IMR-90 (cell line): ENCODE measurements around the gene ZNF662. TPM values are rescaled to one million over a fixed set of nuclear protein-coding genes. Genes with fewer than 3 reads are reported as not detected.

Experiments used
- ATAC-seq: fragments of 200-7000 bp; cut with Tn5 transposase; 2 replicates; pipeline ENCODE4 v1.9.1; 2020; ENCODE audit warnings: low read depth, mild to moderate bottlenecking, moderate library complexity
- BruUV-seq: library from RNA; stranded (reverse); fragments of 400-500 nt; replicated peaks from 2 replicates; lab custom pipeline; 2021; lab: Mats Ljungman, UMichigan
- CTCF ChIA-PET: fragments of 300-600 bp; formaldehyde crosslinking; extraction: SDS; loops from one replicate; lab custom pipeline; 2021; ENCODE audit warnings: antibody characterized with exemption; lab: Yijun Ruan, JAX
- POLR2A ChIA-PET: fragments of 300-600 bp; sonication (Branson Sonifier 250); formaldehyde crosslinking; loops from one replicate; lab custom pipeline; 2022; ENCODE audit warnings: antibody characterized with exemption; ENCODE audit not compliant: unreplicated experiment; lab: Charles Lee
- DNase-seq: peaks from one replicate; pipeline ENCODE4 v3.0.0; 2013
- H2AFZ ChIP-seq: replicated peaks from 2 replicates; pipeline ENCODE3; 2013; ENCODE audit warnings: low read length, mild to moderate bottlenecking; ENCODE audit not compliant: poor library complexity
- H2AK5ac ChIP-seq: 2 replicates; pipeline ENCODE4 v1.6.1; 2013; ENCODE audit warnings: low read depth, low read length, inconsistent platforms
- H2AK9ac ChIP-seq: replicated peaks from 2 replicates; pipeline ENCODE3; 2013; ENCODE audit warnings: mild to moderate bottlenecking, low read depth, low read length, moderate library complexity; ENCODE audit not compliant: poor library complexity
- H2BK120ac ChIP-seq: 2 replicates; pipeline ENCODE4 v1.6.1; 2013; ENCODE audit warnings: low read depth, low read length, inconsistent platforms
- H2BK15ac ChIP-seq: 3 replicates; pipeline ENCODE4 v1.6.1; 2013; ENCODE audit warnings: low read depth, low read length, inconsistent platforms
- H2BK20ac ChIP-seq: 2 replicates; pipeline ENCODE4 v1.6.1; 2013; ENCODE audit warnings: low read depth, mild to moderate bottlenecking, inconsistent platforms, low read length, moderate library complexity
- H2BK5ac ChIP-seq: 2 replicates; pipeline ENCODE4 v1.6.1; 2013; ENCODE audit warnings: mild to moderate bottlenecking, low read depth, low read length, inconsistent platforms; ENCODE audit not compliant: poor library complexity, severe bottlenecking
- H3K14ac ChIP-seq: replicated peaks from 2 replicates; pipeline ENCODE4 v1.6.1; 2013; ENCODE audit warnings: low read depth, low read length, inconsistent platforms
- H3K18ac ChIP-seq: 2 replicates; pipeline ENCODE4 v1.6.1; 2013; ENCODE audit warnings: low read depth, low read length, control low read depth
- H3K23ac ChIP-seq: 2 replicates; pipeline ENCODE4 v1.6.1; 2013; ENCODE audit warnings: low read depth, low read length, inconsistent platforms
- H3K27ac ChIP-seq: 2 replicates; pipeline ENCODE4 v1.5.1; 2013; ENCODE audit warnings: mild to moderate bottlenecking, control low read depth, low read length; ENCODE audit not compliant: insufficient read depth
- H3K27me3 ChIP-seq: 2 replicates; pipeline ENCODE4 v1.6.1; 2013; ENCODE audit warnings: low read length; ENCODE audit not compliant: control insufficient read depth, insufficient read depth
- H3K36me3 ChIP-seq: 2 replicates; pipeline ENCODE4 v1.6.1; 2013; ENCODE audit warnings: low read length, mixed read lengths; ENCODE audit not compliant: control insufficient read depth, insufficient read depth
- H3K4ac ChIP-seq: 2 replicates; pipeline ENCODE4 v1.6.1; 2013; ENCODE audit warnings: low read depth, low read length, inconsistent platforms
- H3K4me1 ChIP-seq: 2 replicates; pipeline ENCODE4 v1.6.1; 2013; ENCODE audit warnings: low read length, mixed read lengths; ENCODE audit not compliant: control insufficient read depth, insufficient read depth
- H3K4me2 ChIP-seq: 2 replicates; pipeline ENCODE4 v1.6.1; 2013; ENCODE audit warnings: low read depth, mild to moderate bottlenecking, control low read depth, low read length, moderate library complexity
- H3K4me3 ChIP-seq: 2 replicates; pipeline ENCODE4 v1.5.1; 2013; ENCODE audit warnings: low read depth, mild to moderate bottlenecking, control low read depth, low read length, moderate library complexity; ENCODE audit not compliant: insufficient read depth
- H3K56ac ChIP-seq: 2 replicates; pipeline ENCODE4 v1.6.1; 2013; ENCODE audit warnings: low read length, inconsistent platforms; ENCODE audit not compliant: insufficient read depth; ENCODE audit errors: extremely low read depth
- H3K79me1 ChIP-seq, 2 experiments: 2 replicates each; pipeline ENCODE4 v1.6.1; 2013; ENCODE audit warnings: low read length in 2 of 2, inconsistent platforms in 1 of 2, low read depth in 1 of 2
- H3K9ac ChIP-seq: 2 replicates; pipeline ENCODE4 v1.6.1; 2013; ENCODE audit warnings: low read depth, low read length, control low read depth
- H3K9me1 ChIP-seq: 2 replicates; pipeline ENCODE4 v1.6.1; 2013; ENCODE audit warnings: low read length, inconsistent platforms; ENCODE audit not compliant: insufficient read depth
- H3K9me3 ChIP-seq: 2 replicates; pipeline ENCODE4 v1.6.1; 2013; ENCODE audit warnings: low read length; ENCODE audit not compliant: control insufficient read depth, insufficient read depth
- H4K20me1 ChIP-seq: 2 replicates; pipeline ENCODE4 v1.6.1; 2013; ENCODE audit warnings: low read length, inconsistent platforms; ENCODE audit not compliant: insufficient read depth
- H4K5ac ChIP-seq: 2 replicates; pipeline ENCODE4 v1.6.1; 2013; ENCODE audit warnings: mild to moderate bottlenecking, low read depth, low read length, control low read depth
- H4K8ac ChIP-seq, 2 experiments: 2 replicates each; pipeline ENCODE4 v1.6.1; 2013; ENCODE audit warnings: low read depth in 2 of 2, low read length in 2 of 2, control low read depth in 1 of 2, inconsistent platforms in 1 of 2
- H4K91ac ChIP-seq: 2 replicates; pipeline ENCODE4 v1.6.1; 2013; ENCODE audit warnings: low read depth, low read length, inconsistent platforms; ENCODE audit not compliant: insufficient read depth
- BHLHE40 ChIP-seq: fragments of 150-350 bp; IDR thresholded peaks from 2 replicates; pipeline ENCODE4 v1.6.1; 2016; ENCODE audit warnings: mild to moderate bottlenecking, low read depth, low read length
- CHD1 ChIP-seq: IDR thresholded peaks from 2 replicates; pipeline ENCODE4 v1.6.1; 2012; ENCODE audit warnings: low read depth, low read length, improper control_type of control experiment
- FOS ChIP-seq: fragments of 150-350 bp; IDR thresholded peaks from 2 replicates; pipeline ENCODE4 v1.6.1; 2016; ENCODE audit warnings: low read depth, low read length
- MAZ ChIP-seq: IDR thresholded peaks from 2 replicates; pipeline ENCODE4 v1.6.1; 2012; ENCODE audit warnings: low read depth, mild to moderate bottlenecking, low read length, improper control_type of control experiment, moderate library complexity, borderline replicate concordance
- POLR2A ChIP-seq: IDR thresholded peaks from 2 replicates; pipeline ENCODE4 v1.6.1; 2012; ENCODE audit warnings: mild to moderate bottlenecking, low read depth, low read length
- RAD21 ChIP-seq: IDR thresholded peaks from 2 replicates; pipeline ENCODE4 v1.6.1; 2012; ENCODE audit warnings: low read length, improper control_type of control experiment
- WGBS, 2 experiments: methylation state at CpG; one replicate each; pipeline versions ENCODE4 v1.1.5 to v1.1.7; 2013; ENCODE audit warnings: missing lambda C conversion rate in 2 of 2; ENCODE audit not compliant: insufficient read length in 1 of 2; ENCODE audit errors: extremely low coverage in 2 of 2; 5-methylcytosine and 5-hydroxymethylcytosine counted together
- dilution Hi-C: fragments of 300-500 bp; cut with HindIII; formaldehyde crosslinking; loops from one replicate; pipeline ENCODE4 v1.14.3; 2018; ENCODE audit warnings: low sequenced_read_pairs; ENCODE audit not compliant: unreplicated experiment
- in situ Hi-C: fragments of 300-500 bp; cut with MboI; formaldehyde crosslinking; loops from 3 replicates; pipeline ENCODE4 v1.14.3; 2019; ENCODE audit warnings: low sequenced_read_pairs, inconsistent platforms, mixed read lengths
- intact Hi-C: fragments of 100-400 bp; cut with micrococcal nuclease; formaldehyde crosslinking; loops from 2 replicates; pipeline ENCODE4 v1.10.0; 2022
- polyA plus RNA-seq, 3 experiments: library from polyadenylated mRNA; depleted of rRNA; stranded (reverse); fragments of >200 nt; gene quantifications; 2 replicates each; pipeline ENCODE4 v1.2.3, GENCODE V29; 2012; ENCODE audit warnings: low replicate concordance in 1 of 3
- total RNA-seq: library from RNA; depleted of rRNA; stranded (reverse); fragments of >200 nt; gene quantifications from 2 replicates; pipeline ENCODE4 v1.2.3, GENCODE V29; 2012
- TF ChIP-seq, protein P1 (sequence below): conservative IDR thresholded peaks from 2 replicates; pipeline ENCODE4 v1.5.1; 2012; ENCODE audit warnings: mild to moderate bottlenecking, low read depth, low read length, improper control_type of control experiment

ZNF662 gene
- total and polyA plus RNA-seq, 2 of the 4 experiments (the other 2 are of a cell fraction) = 0.29 to 0.54 TPM

DNA sequence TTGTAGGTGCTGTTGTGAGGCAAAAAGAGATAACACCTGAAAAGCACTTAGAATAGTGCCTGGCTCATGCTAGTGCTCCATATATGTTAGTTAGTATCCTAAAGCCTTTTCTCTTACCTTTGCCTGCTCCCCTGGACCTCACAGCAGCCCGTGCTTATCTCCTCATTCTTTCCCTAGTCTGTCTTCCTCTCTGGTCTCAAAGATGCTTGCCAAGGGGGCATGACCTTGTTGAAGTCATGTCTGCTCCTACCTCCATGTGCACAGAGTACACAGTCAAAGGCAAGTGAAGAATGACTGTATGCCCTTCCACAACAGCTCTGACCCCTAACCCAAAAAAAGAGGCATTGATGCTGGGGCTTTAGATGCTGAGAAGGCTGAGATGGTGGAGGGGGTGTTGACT lies 29.5 kb upstream of the ZNF662 start:
- no peak overlapping the region for H2BK15ac ChIP-seq
- no peak for ATAC-seq
- no peak overlapping the region for H3K23ac ChIP-seq
- no peak overlapping the region for H3K14ac ChIP-seq
- H3K27ac ChIP-seq = no peak overlapping the region
- H3K18ac ChIP-seq = no peak overlapping the region
- no peak overlapping the region for H2BK5ac ChIP-seq
- peaks cover 23% of the 10 kb centered on the region for H3K27me3 ChIP-seq
- no peaks in the 10 kb centered on the region for H3K9me3 ChIP-seq
- no peak overlapping the region for H2BK120ac ChIP-seq
- H2AFZ ChIP-seq = no peak overlapping the region
- dilution Hi-C loops = no loop called here
- H4K8ac ChIP-seq = no peak overlapping the region
- intact Hi-C loops = no loop called here
- H3K56ac ChIP-seq = no peak overlapping the region
- no peaks in the 10 kb centered on the region for H3K79me1 ChIP-seq
- H3K4me1 ChIP-seq = no peaks in the 10 kb centered on the region
- H4K20me1 ChIP-seq = no peaks in the 10 kb centered on the region
- no peak overlapping the region for H3K4ac ChIP-seq
- no peak overlapping the region for H3K9ac ChIP-seq
- no peak overlapping the region for H3K4me2 ChIP-seq
- no peak for TF ChIP-seq BHLHE40
- no peak for TF ChIP-seq CHD1
- no peak for TF ChIP-seq MAZ
- TF ChIP-seq FOS = no peak
- TF ChIP-seq POLR2A = no peak
- TF ChIP-seq RAD21 = no peak
- TF ChIP-seq, protein P1, sequence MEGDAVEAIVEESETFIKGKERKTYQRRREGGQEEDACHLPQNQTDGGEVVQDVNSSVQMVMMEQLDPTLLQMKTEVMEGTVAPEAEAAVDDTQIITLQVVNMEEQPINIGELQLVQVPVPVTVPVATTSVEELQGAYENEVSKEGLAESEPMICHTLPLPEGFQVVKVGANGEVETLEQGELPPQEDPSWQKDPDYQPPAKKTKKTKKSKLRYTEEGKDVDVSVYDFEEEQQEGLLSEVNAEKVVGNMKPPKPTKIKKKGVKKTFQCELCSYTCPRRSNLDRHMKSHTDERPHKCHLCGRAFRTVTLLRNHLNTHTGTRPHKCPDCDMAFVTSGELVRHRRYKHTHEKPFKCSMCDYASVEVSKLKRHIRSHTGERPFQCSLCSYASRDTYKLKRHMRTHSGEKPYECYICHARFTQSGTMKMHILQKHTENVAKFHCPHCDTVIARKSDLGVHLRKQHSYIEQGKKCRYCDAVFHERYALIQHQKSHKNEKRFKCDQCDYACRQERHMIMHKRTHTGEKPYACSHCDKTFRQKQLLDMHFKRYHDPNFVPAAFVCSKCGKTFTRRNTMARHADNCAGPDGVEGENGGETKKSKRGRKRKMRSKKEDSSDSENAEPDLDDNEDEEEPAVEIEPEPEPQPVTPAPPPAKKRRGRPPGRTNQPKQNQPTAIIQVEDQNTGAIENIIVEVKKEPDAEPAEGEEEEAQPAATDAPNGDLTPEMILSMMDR = no peak
- no peak overlapping the region for H4K5ac ChIP-seq
- in situ Hi-C loops = loop anchor here (10.0 kb wide), 1 partner anchor 92 kb away; no protein-coding TSS in a partner anchor
- H3K9me1 ChIP-seq = no peaks in the 10 kb centered on the region; the same call in 1 of the 2 replicates
- no TSS peak for BruUV-seq
- no peak overlapping the region for H2BK20ac ChIP-seq
- ChIA-PET POLR2A (no interaction called here), CTCF (no interaction called here)
- H3K36me3 ChIP-seq = no peaks in the 10 kb centered on the region
- H2AK9ac ChIP-seq = no peak overlapping the region
- no peak overlapping the region for H2AK5ac ChIP-seq
- no peak for DNase-seq
- no peak overlapping the region for H4K91ac ChIP-seq
- no CpG with 5 or more reads among the region's 1 CpG for WGBS, 2 experiments
- no peak overlapping the region for H3K4me3 ChIP-seq
